BJ (cell line): ENCODE measurements around the gene ZNF362. TPM values are rescaled to one million over a fixed set of nuclear protein-coding genes. Genes with fewer than 3 reads are reported as not detected.

Source experiments
- CTCF ChIA-PET: fragments of 350-600 bp; formaldehyde crosslinking; extraction: SDS; loops from one replicate; lab custom pipeline; 2021; ENCODE audit warnings: antibody characterized with exemption, inconsistent platforms; lab: Yijun Ruan, JAX
- POLR2A ChIA-PET: fragments of 300-600 bp; sonication (Branson Sonifier 250); formaldehyde crosslinking; extraction: SDS; loops from one replicate; lab custom pipeline; 2021; ENCODE audit warnings: antibody characterized with exemption; lab: Charles Lee
- DNase-seq: peaks from one replicate; pipeline ENCODE4 v3.0.0-alpha.2; 2011; ENCODE audit warnings: low read depth
- H3K27me3 ChIP-seq: 2 replicates; pipeline ENCODE4 v1.6.0; 2011; ENCODE audit warnings: low read length; ENCODE audit not compliant: control insufficient read depth, insufficient read depth
- H3K36me3 ChIP-seq: 2 replicates; pipeline ENCODE4 v1.5.1; 2011; ENCODE audit warnings: low read length; ENCODE audit not compliant: control insufficient read depth, insufficient read depth
- H3K4me3 ChIP-seq: 2 replicates; pipeline ENCODE4 v1.5.1; 2011; ENCODE audit warnings: low read depth, mild to moderate bottlenecking, control low read depth, low read length
- polyA plus RNA-seq: library from polyadenylated mRNA; depleted of rRNA; stranded (reverse); fragments of >200 nt; gene quantifications from 2 replicates; pipeline ENCODE4 v1.2.3, GENCODE V29; 2011
- TF ChIP-seq, protein P1 (sequence below): IDR thresholded peaks from 2 replicates; pipeline ENCODE4 v1.5.1; 2011; ENCODE audit warnings: low read depth, mild to moderate bottlenecking, control low read depth, inconsistent platforms, low read length, moderate library complexity; ENCODE audit not compliant: insufficient read depth

Gene ZNF362
- polyA plus RNA-seq, 1 experiment = 14.4 TPM

- TF ChIP-seq, protein P1, sequence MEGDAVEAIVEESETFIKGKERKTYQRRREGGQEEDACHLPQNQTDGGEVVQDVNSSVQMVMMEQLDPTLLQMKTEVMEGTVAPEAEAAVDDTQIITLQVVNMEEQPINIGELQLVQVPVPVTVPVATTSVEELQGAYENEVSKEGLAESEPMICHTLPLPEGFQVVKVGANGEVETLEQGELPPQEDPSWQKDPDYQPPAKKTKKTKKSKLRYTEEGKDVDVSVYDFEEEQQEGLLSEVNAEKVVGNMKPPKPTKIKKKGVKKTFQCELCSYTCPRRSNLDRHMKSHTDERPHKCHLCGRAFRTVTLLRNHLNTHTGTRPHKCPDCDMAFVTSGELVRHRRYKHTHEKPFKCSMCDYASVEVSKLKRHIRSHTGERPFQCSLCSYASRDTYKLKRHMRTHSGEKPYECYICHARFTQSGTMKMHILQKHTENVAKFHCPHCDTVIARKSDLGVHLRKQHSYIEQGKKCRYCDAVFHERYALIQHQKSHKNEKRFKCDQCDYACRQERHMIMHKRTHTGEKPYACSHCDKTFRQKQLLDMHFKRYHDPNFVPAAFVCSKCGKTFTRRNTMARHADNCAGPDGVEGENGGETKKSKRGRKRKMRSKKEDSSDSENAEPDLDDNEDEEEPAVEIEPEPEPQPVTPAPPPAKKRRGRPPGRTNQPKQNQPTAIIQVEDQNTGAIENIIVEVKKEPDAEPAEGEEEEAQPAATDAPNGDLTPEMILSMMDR = no peak
- H3K27me3 ChIP-seq = no peaks in the 10 kb centered on the region
- no peak for DNase-seq
- peak overlapping the region; percentile 82 for H3K4me3 ChIP-seq
- ChIA-PET CTCF (no interaction called here), POLR2A (no interaction called here)
- H3K36me3 ChIP-seq = peaks cover 6% of the 10 kb centered on the region
Measured at GRCh38 chr1:33346533-33346926, 90.2 kb downstream of the ZNF362 start.

- TF ChIP-seq, protein P1 = no peak
- ChIA-PET POLR2A (no interaction called here), CTCF (interaction anchor here (0.8 to 1.8 kb wide), 3 partner anchors 8 to 52 kb away, joined by 3 to 5 read pairs (median 3); no protein-coding TSS in a partner anchor)
- no peaks in the 10 kb centered on the region for H3K27me3 ChIP-seq
- peak overlapping the region; percentile 82 for H3K4me3 ChIP-seq
- peaks cover 3% of the 10 kb centered on the region for H3K36me3 ChIP-seq
- DNase-seq = peak; percentile 79
Measured at GRCh38 chr1:33346927-33347649, 90.8 kb downstream of the ZNF362 start.

DNA sequence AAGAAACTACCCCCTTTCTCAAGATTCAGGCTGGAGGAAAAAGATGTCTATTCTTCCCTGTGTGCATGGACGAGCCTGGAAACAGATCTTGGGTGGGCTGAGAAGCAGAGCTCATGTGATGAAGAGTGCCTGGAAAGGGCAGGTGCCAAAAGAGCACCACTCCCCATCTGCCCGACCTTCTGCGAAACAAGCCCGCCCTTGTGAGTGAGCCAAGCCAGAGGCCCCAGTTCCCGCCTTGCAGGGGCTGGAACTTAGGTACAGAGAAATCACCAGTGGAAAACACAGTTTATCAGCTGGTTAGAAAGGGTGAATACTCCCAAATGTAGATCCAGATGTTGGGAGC lies 91.3 kb downstream of the ZNF362 start:
- POLR2A ChIA-PET = no interaction called here
- TF ChIP-seq, protein P1 = no peak
- Histone ChIP-seq H3K4me3 (peak overlapping the region; percentile 82), H3K27me3 (no peaks in the 10 kb centered on the region), H3K36me3 (peaks cover 4% of the 10 kb centered on the region)
- no peak for DNase-seq
- CTCF ChIA-PET = interaction anchor here (0.8 to 1.8 kb wide), 4 partner anchors 9 to 52 kb away, joined by 3 to 5 read pairs (median 4); no protein-coding TSS in a partner anchor

DNA sequence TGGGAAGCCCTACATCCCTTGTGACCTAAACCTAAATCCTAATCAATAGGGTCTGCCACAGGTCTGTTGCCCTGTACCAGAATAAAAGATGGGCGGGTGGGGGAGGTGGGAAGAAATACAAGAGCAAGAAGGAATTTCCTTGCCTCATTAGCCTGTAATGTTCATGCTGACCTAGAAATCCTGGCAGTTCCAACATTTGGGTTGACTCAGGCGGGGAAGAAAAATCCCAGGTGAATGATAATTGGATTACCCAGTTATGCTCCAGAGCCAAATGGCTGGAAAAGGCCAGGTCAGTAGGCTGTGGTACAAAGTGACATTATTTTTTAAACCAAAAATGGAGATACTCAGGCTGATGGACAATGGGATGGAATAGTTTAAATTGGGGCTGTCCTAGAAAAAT lies 91.9 kb downstream of the ZNF362 start:
- POLR2A ChIA-PET = no interaction called here
- Histone ChIP-seq H3K36me3 (peaks cover 4% of the 10 kb centered on the region), H3K4me3 (peak overlapping the region; percentile 82), H3K27me3 (no peaks in the 10 kb centered on the region)
- CTCF ChIA-PET = interaction anchor here (0.8 to 1.8 kb wide), 4 partner anchors 9 to 53 kb away, joined by 3 to 5 read pairs (median 4); no protein-coding TSS in a partner anchor
- DNase-seq = no peak
- TF ChIP-seq, protein P1 = no peak

GRCh38 chr1:33348676-33349080 lies 92.4 kb downstream of the ZNF362 start:
- POLR2A ChIA-PET = no interaction called here

More at GRCh38 chr1:33348676-33349080, 92.4 kb downstream of the ZNF362 start:
- no peaks in the 10 kb centered on the region for H3K27me3 ChIP-seq
- peaks cover 5% of the 10 kb centered on the region for H3K36me3 ChIP-seq
- CTCF ChIA-PET = interaction anchor here (0.9 to 1.8 kb wide), 4 partner anchors 9 to 108 kb away, joined by 3 to 5 read pairs (median 4); no protein-coding TSS in a partner anchor
- TF ChIP-seq, protein P1 = no peak
- H3K4me3 ChIP-seq = peak overlapping the region; percentile 82
- DNase-seq = no peak
